ENCODE data around the gene GH1.

The GH1 gene

GRCh38 chr17:63949576-63950250 lies 31.1 kb upstream of the GH1 start:
- H3K4me1 ChIP-seq (ENCODE audit: insufficient read depth, insufficient read length), result peaks cover 21% of the 10 kb centered on the region
- H3K9ac ChIP-seq (ENCODE audit: insufficient read length, low read depth), result no peak overlapping the region

DNA sequence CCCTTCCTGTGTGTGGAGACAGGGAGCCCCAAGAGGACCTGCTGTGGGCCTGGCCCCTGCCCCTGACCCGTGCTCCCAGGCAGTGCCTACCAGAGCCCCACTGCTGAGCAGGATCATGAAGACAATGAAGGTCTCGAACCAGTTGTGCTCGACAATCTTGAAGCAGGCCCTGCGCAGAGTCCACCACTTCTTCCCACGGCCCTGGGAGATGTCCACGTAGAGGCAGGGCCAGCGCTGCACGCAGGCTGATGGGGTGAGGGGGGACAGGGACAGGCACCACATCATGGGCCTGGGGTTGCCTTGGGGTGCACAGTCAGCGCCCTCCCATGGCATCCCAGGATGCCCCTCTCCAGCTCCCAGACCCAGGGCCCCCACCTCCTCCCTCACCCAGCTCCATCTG lies 29.9 kb upstream of the GH1 start:
- Histone ChIP-seq H3K4me1 (ENCODE audit: insufficient read depth, insufficient read length) (peaks cover 17% of the 10 kb centered on the region), H3K9ac (ENCODE audit: insufficient read length, low read depth) (no peak overlapping the region), H3K4me3 (ENCODE audit: insufficient read length, low read depth) (no peak overlapping the region), H3K9me3 (ENCODE audit: insufficient read depth, low read length) (no peaks in the 10 kb centered on the region), H3K36me3 (ENCODE audit: insufficient read depth, insufficient read length, low read length) (no peaks in the 10 kb centered on the region), H3K27me3 (ENCODE audit: insufficient read depth, insufficient read length) (no peaks in the 10 kb centered on the region)
- DNase-seq (ENCODE audit: low read depth, low spot score), result no peak
- TF ChIP-seq YY1 (IDR thresholded peaks at IDR 0.05; ENCODE audit: insufficient read depth, insufficient read length) (no peak), ZNF274 (IDR thresholded peaks at IDR 0.05; ENCODE audit: low read depth, low read length) (no peak), SUZ12 (IDR thresholded peaks at IDR 0.05; ENCODE audit: extremely low read depth, insufficient read depth, insufficient read length) (no peak)

More at GRCh38 chr17:63949576-63950250, 31.1 kb upstream of the GH1 start:
- H3K27me3 ChIP-seq (ENCODE audit: insufficient read depth, insufficient read length), result no peaks in the 10 kb centered on the region
- H3K4me3 ChIP-seq (ENCODE audit: insufficient read length, low read depth), result no peak overlapping the region
- no peaks in the 10 kb centered on the region for H3K36me3 ChIP-seq (ENCODE audit: insufficient read depth, insufficient read length, low read length)
- TF ChIP-seq ZNF274 (IDR thresholded peaks at IDR 0.05; ENCODE audit: low read depth, low read length) (no peak), SUZ12 (IDR thresholded peaks at IDR 0.05; ENCODE audit: extremely low read depth, insufficient read depth, insufficient read length) (no peak), YY1 (IDR thresholded peaks at IDR 0.05; ENCODE audit: insufficient read depth, insufficient read length) (no peak)
- no peak for DNase-seq (ENCODE audit: low read depth, low spot score)
- no peaks in the 10 kb centered on the region for H3K9me3 ChIP-seq (ENCODE audit: insufficient read depth, low read length)

DNA sequence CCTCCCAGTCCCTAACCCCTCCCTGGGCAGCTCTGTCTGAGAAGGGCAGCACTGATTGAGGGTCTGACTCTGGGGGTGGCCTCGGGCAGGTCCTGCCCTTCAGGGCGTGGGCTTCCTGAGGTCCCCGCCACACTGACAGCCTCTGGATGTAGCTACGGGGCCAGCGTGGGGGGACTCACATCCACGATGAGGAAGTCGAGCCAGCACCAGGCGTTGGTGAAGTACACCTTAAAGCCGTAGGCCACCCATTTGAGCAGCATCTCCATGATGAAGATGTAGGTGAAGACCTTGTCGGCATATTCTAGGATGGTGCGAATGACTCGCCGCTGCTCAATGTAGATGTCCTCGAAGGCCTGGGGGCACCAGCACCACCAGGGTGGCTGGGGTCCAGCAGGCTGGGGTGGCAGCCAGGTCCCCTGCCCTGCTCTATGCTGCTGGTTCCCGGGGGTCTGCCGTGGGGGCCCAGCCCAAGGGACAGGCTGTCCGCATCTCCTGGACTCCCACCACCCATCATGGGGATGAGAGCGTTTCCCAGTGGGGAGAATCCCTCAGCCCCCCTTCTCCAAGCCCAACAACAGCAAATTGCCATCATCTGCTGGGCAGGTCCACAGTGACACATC lies 29.2 kb upstream of the GH1 start:
- Histone ChIP-seq H3K27me3 (ENCODE audit: insufficient read depth, insufficient read length) (no peaks in the 10 kb centered on the region), H3K9me3 (ENCODE audit: insufficient read depth, low read length) (no peaks in the 10 kb centered on the region), H3K9ac (ENCODE audit: insufficient read length, low read depth) (no peak overlapping the region), H3K4me1 (ENCODE audit: insufficient read depth, insufficient read length) (peaks cover 17% of the 10 kb centered on the region), H3K36me3 (ENCODE audit: insufficient read depth, insufficient read length, low read length) (no peaks in the 10 kb centered on the region), H3K4me3 (ENCODE audit: insufficient read length, low read depth) (no peak overlapping the region)
- no peak for DNase-seq (ENCODE audit: low read depth, low spot score)
- TF ChIP-seq YY1 (IDR thresholded peaks at IDR 0.05; ENCODE audit: insufficient read depth, insufficient read length) (no peak), ZNF274 (IDR thresholded peaks at IDR 0.05; ENCODE audit: low read depth, low read length) (no peak), SUZ12 (IDR thresholded peaks at IDR 0.05; ENCODE audit: extremely low read depth, insufficient read depth, insufficient read length) (no peak)

- TF ChIP-seq YY1 (IDR thresholded peaks at IDR 0.05; ENCODE audit: insufficient read depth, insufficient read length) (no peak), SUZ12 (IDR thresholded peaks at IDR 0.05; ENCODE audit: extremely low read depth, insufficient read depth, insufficient read length) (no peak), ZNF274 (IDR thresholded peaks at IDR 0.05; ENCODE audit: low read depth, low read length) (no peak)
- H3K9ac ChIP-seq (ENCODE audit: insufficient read length, low read depth), result peak overlapping the region; percentile 26
- H3K4me1 ChIP-seq (ENCODE audit: insufficient read depth, insufficient read length), result peaks cover 17% of the 10 kb centered on the region
- no peaks in the 10 kb centered on the region for H3K9me3 ChIP-seq (ENCODE audit: insufficient read depth, low read length)
- no peak overlapping the region for H3K4me3 ChIP-seq (ENCODE audit: insufficient read length, low read depth)
- H3K36me3 ChIP-seq (ENCODE audit: insufficient read depth, insufficient read length, low read length), result no peaks in the 10 kb centered on the region
- DNase-seq (ENCODE audit: low read depth, low spot score), result no peak
- no peaks in the 10 kb centered on the region for H3K27me3 ChIP-seq (ENCODE audit: insufficient read depth, insufficient read length)
These were observed 28.1 kb upstream of the GH1 start for GRCh38 chr17:63946440-63947363.

DNA sequence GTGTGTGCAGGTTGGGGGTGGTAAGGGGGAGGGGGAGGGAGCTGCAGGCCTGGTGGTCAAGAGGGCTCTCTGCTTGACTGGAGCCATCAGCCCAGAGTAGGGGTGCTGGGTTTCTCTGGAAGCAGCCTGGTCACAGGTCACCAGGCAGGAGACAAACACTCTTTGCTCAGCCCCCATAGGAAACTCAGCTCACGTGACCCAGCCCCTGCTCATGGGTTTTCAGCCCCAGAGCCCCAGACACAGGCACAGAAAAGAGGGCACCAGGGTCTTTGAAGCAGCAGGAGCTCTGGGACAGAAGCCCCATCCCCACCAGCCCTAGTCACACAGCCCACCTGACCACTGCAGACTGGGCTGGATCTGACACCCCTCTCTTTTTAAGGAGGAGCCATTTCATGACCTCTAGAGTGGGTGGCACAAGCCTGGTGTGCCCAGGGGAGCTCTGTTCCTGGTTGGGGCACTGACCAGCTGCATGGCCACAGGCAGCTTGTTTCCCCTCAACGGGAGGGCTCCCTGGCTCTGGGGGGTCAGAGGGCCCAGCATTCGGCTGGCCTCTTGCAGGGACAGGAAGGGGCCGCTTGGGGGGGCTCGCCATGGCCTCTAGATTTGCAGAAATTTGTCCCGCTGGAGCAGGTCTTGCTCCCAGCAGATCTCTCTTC lies 27.3 kb upstream of the GH1 start:
- H3K9ac ChIP-seq (ENCODE audit: insufficient read length, low read depth), result no peak overlapping the region
- no peaks in the 10 kb centered on the region for H3K9me3 ChIP-seq (ENCODE audit: insufficient read depth, low read length)
- no peaks in the 10 kb centered on the region for H3K27me3 ChIP-seq (ENCODE audit: insufficient read depth, insufficient read length)
- H3K4me1 ChIP-seq (ENCODE audit: insufficient read depth, insufficient read length), result peaks cover 17% of the 10 kb centered on the region
- DNase-seq (ENCODE audit: low read depth, low spot score), result no peak
- H3K4me3 ChIP-seq (ENCODE audit: insufficient read length, low read depth), result no peak overlapping the region
- H3K36me3 ChIP-seq (ENCODE audit: insufficient read depth, insufficient read length, low read length), result no peaks in the 10 kb centered on the region
- TF ChIP-seq ZNF274 (IDR thresholded peaks at IDR 0.05; ENCODE audit: low read depth, low read length), result no peak
- no peak for TF ChIP-seq SUZ12 (IDR thresholded peaks at IDR 0.05; ENCODE audit: extremely low read depth, insufficient read depth, insufficient read length)
- TF ChIP-seq YY1 (IDR thresholded peaks at IDR 0.05; ENCODE audit: insufficient read depth, insufficient read length), result no peak

DNA sequence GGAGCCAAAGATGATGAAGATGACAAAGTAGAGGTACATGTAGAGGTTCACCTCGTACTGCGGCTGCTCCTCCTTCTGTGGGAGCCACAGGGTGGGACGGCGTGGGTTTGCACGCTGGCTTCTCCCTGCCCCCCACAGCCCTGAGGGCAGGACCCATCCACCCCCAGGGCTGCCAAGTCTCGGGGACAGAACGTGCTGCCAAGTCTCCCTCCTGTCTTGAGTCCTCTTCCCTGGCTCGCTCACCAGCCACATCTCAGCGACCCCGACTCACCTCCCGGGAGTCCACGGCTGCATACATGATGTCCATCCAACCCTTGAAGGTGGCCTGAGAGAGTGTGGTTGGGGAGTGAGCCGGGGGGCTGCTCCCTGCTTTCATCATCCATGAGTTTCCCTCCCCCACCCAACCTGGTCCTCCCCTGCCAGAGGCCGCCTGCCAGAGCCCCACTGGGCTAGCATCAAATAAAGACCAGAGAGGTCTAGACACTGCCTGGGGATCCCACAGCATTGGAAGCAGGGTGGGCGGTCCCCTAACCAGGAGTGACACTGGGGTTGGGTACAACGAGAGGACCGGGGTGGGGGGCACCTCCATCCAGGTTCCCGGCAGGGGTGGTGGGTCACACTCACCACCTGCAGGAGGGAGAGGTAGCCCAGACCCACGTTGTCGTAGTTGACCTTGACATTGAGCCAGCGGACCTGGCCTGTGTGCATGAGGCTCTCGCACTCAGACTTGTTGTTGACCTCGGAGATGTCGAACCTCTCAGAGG lies 26.3 kb upstream of the GH1 start:
- Histone ChIP-seq H3K9ac (ENCODE audit: insufficient read length, low read depth) (no peak overlapping the region), H3K4me3 (ENCODE audit: insufficient read length, low read depth) (no peak overlapping the region), H3K4me1 (ENCODE audit: insufficient read depth, insufficient read length) (peaks cover 11% of the 10 kb centered on the region), H3K27me3 (ENCODE audit: insufficient read depth, insufficient read length) (no peaks in the 10 kb centered on the region), H3K36me3 (ENCODE audit: insufficient read depth, insufficient read length, low read length) (no peaks in the 10 kb centered on the region), H3K9me3 (ENCODE audit: insufficient read depth, low read length) (no peaks in the 10 kb centered on the region)
- TF ChIP-seq YY1 (IDR thresholded peaks at IDR 0.05; ENCODE audit: insufficient read depth, insufficient read length), result no peak
- no peak for TF ChIP-seq ZNF274 (IDR thresholded peaks at IDR 0.05; ENCODE audit: low read depth, low read length)
- no peak for TF ChIP-seq SUZ12 (IDR thresholded peaks at IDR 0.05; ENCODE audit: extremely low read depth, insufficient read depth, insufficient read length)
- DNase-seq (ENCODE audit: low read depth, low spot score), result no peak
